Activated CD8-positive, alpha-beta memory T cell treated with anti-CD3 and anti-CD28 coated beads for 48 hours (primary cell): Measurements from ENCODE around the gene TSKS.

ENCODE experiments used
- DNase-seq, 3 experiments: peaks; one replicate each; pipeline ENCODE4 v3.0.0-alpha.2; 2020; ENCODE audit warnings: low read depth in 2 of 3, low spot score in 2 of 3

TSKS gene

GRCh38 chr19:49795615-49796014 lies 32.5 kb upstream of the TSKS start:
- DNase-seq: no peak

- no peak for DNase-seq
These were observed 30.4 kb upstream of the TSKS start for GRCh38 chr19:49793561-49793840.

DNA sequence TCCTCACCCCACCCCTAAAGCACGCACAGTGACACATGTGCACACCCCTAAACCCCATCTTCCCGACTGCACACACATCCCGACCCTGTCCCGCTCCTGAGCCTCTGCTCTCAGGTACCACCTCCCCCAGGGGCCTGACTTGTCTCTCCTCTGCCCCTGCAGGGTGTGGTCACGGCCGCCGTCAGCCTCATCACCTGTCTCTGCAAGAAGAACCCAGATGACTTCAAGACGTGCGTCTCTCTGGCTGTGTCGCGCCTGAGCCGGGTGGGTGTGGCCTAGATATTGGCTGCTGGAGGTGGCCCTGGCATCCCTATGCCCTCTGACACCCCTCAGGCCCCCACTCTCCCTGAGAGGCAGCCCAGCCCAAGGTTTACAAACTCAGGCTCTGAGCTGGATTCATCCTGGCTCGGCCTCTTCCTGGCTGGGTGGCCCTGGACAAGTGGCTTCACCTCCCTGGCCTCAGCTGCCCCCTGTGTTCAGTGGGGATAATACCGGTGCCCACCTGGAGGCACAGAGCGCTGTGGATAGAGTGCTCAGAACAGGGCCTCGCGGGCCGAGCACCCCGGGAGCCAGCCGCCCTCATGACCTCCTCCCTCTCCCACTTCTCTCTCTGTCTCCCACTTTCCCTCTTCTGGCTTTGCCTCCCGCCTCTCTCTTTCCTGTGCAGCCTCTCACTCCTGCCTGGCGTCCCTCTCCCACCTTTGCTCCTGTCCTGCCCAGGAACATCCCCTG lies 29.9 kb upstream of the TSKS start:
- DNase-seq: no peak

DNA sequence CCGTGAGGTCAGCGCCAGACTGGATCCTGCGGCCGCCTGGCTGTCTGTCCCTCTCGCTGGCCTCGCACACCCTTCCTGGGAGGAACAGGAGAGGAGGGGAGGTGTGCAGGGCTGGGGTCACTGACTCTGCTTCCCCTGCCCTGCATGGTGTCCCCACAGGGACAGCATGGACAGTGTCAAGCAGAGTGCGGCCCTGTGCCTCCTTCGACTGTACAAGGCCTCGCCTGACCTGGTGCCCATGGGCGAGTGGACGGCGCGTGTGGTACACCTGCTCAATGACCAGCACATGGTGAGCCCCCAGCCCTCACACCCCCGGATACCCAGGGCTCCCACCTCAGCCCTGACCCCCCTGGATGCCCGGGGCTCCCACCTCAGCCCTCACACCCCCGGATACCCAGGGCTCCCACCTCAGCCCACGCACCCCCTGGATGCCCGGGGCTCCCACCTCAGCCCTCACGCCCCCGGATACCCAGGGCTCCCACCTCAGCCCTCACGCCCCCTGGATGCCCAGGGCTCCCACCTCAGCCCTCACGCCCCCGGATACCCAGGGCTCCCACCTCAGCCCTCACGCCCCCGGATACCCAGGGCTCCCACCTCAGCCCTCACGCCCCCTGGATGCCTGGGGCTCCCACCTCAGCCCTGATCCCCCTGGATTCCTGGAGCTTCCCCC lies 28.8 kb upstream of the TSKS start:
- DNase-seq: no peak

- no peak for DNase-seq
These were observed 27.8 kb upstream of the TSKS start for GRCh38 chr19:49790866-49791265.

GRCh38 chr19:49788857-49789256 lies 25.8 kb upstream of the TSKS start:
- no peak for DNase-seq

DNA sequence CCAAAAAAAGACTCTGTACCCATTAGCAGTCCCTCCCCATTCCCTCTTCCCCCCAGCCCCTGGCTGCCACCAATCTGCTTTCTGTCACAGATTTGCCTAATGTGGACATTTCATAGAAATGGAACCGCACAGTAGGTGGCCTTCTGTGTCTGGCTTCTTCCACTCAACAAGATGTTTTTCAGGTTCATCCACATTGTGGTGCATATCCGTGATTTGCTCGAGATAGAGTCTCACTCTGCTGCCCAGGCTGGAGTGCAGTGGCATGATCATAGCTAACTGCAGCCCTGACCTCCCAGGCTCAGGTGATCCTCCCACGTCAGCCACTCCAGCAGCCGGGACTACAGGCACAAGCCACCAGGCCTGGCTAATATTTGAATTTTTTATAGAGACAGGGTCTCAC lies 24.6 kb upstream of the TSKS start:
- DNase-seq: no peak

- DNase-seq: no peak
These were observed 23.3 kb upstream of the TSKS start for GRCh38 chr19:49786376-49786820.

- DNase-seq: no peak
These were observed 19.4 kb upstream of the TSKS start for GRCh38 chr19:49782515-49782914.

DNA sequence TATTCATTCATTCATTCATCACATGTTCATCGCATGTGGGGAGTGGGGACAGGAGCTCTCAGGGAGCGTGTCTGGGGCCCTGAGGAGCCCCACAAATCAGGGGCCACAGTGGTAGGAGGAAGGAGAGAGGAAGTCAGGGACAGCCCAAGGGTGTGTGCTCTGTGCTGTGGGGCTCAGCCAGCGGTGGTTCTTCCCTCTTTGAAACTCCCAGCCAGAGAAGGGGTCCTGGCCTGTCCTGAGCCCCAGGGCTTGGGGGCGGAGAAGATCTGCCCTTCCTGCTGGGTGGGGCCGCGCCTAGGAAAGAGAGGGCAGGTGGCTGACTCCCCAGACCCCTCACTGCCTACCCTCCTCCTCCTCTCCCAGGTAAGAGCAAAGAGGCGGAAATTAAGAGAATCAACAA lies 18.3 kb upstream of the TSKS start:
- no peak for DNase-seq

GRCh38 chr19:49780861-49781260 lies 17.8 kb upstream of the TSKS start:
- DNase-seq: no peak

DNA sequence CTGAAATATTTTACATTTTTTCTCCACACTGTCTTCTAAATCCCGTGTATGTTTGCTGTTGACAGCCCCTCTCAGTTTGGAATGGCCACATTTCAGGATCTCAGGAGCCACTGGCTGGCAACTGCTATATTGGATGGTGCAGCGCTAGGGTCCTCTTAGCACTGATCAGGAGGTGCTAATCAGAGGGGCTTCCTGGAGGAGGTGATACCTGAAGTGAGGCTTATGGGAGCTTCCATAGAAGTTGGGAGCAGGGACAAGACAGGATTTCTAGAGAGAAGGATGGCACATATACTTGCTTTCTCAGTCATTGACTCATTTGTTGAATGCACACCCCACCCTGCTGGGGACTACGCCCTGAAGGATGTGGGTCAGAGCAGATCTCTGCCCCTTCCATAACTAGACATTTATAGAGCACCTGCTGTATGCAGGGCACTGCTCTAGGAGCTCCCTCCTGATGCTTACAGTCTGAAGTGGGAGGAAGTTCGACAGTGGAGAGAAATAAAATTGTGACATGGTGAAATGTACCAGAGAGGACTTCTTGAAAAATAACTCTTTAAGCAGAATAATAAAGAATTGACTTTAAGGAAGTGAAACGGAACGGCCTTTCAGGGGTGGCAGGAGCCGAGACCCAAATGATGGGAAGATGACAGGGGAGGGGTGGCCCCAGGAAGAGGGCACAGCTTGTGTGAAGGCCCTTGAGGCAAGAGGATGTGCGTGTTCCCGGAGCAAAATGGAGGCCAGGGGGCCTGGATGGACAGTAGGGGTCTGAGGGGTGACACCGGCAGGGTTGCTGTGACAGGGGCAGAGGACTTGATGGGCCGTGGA lies 16.8 kb upstream of the TSKS start:
- DNase-seq: no peak

DNA sequence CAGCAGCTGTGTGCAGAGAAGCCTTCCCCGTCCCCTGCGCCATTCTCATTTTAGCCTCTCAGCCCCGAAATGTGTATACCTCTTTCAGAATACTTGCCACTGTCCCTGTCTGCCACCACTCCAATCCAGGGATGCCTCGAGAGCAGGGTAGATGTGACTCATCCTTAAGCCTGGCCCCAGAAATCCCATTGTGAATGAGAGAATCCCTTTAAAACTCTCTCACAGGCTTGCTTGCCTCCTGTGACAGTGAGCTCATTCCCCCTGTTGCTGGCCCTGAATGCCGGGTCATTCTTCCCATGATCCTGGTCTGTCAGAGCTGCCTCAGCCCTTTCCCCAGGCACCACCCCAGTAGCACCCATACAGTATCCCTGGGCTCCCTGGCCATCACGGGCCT lies 13.3 kb upstream of the TSKS start:
- no peak for DNase-seq

- DNase-seq: no peak
These were observed 12.8 kb upstream of the TSKS start for GRCh38 chr19:49775742-49776370.

DNA sequence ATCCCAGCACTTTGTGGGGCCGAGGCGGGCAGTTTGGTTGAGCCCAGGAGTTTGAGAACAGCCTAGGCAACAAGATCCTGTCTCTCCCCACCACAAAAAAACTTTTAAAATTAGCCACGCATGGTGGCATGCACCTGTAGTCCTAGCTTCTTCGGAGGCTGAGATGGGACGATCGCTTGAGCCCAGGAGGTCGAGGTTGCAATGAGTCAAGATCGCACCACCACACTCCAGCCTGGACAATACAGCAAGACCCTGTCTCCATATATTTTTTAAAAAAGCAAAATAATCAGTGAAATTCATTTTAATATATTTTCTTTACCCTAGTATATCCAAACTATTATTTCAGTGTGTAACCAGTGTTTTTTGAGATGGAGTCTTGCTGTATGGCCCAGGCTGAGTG lies 11.9 kb upstream of the TSKS start:
- DNase-seq: no peak

DNA sequence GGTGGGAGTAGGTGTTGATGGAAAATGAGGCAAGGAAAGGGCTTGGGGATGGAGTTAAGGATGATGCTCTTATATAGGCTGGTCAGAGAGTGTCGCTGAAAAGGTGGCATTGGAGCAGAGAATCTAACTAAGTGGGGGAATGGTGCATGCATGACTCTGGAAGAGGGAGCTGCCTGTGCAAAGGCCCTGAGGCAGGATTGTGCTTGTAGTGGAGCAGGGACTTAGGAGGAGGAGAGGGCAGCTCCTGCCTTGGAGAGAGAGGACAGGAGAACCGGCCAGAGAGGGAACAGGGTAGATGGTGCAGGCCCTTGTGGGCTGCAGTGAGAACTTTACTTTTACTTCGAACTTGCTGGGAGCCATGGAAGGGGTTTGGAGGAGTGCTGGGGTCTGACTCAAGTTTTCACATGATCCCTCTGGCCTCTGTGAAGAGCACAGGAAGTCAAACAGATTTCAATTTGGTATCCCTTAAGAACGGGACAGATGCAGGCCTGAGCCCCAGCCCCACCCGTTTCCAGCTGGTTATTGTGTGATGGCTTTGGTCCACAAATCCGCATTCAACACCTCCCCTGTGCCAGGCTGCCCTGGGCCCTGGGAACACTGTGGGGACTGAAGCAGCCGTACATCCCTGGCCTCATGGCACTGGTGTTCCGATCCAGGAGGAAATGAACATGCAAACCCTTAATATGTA lies 10.7 kb upstream of the TSKS start:
- no peak for DNase-seq

- DNase-seq: no peak
These were observed 9.8 kb upstream of the TSKS start for GRCh38 chr19:49772850-49773432.

DNA sequence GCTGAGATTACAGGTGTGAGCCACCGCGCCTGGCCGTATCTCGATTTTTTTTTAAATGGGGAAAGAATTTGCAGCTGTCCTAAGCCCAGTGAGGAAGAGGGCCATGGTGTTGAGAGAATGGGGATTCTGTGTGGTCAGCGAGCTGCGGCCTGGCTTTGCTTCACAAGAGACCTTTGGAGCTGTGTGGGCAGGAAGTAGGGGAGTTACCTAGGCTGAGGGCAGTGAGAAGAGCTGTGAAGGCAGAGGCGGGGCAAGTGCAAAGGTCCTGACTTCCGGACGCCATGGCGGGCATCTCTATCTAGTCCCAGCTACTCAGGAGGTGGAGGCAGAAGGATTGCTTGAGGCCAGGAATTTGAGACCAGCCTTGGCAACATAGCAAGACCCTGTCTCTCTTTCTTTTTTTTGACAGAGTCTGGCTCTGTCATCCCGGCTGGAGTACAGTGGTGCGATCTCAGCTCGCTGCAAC lies 8.6 kb upstream of the TSKS start:
- DNase-seq: no peak

- no peak for DNase-seq
These were observed 7.4 kb upstream of the TSKS start for GRCh38 chr19:49770529-49770928.

GRCh38 chr19:49767967-49768581 lies 5.0 kb upstream of the TSKS start:
- DNase-seq: no peak
